H1 (cell line): Measurements from ENCODE around the gene NEK9. TPM values are rescaled to one million over a fixed set of nuclear protein-coding genes. Genes with fewer than 3 reads are reported as not detected.

Experiments
- CTCF ChIA-PET: fragments of 300-600 bp; sonication (Branson Sonifier 250); formaldehyde crosslinking; loops from one replicate; lab custom pipeline; 2021; ENCODE audit not compliant: partially characterized antibody; lab: Charles Lee
- POLR2A ChIA-PET: fragments of 300-600 bp; sonication (Branson Sonifier 250); formaldehyde crosslinking; loops from one replicate; lab custom pipeline; 2021; ENCODE audit warnings: inconsistent platforms; ENCODE audit not compliant: partially characterized antibody; lab: Charles Lee
- DNase-seq, 2 experiments: peaks; one replicate each; pipeline versions ENCODE4 v3.0.0 to v3.0.0-alpha.2; 2010 to 2022; ENCODE audit warnings: low spot score in 2 of 2, low read depth in 1 of 2, mixed read lengths in 1 of 2
- FAIRE-seq: peaks from 2 replicates; lab custom pipeline; 2011; peaks lifted over from hg19 to GRCh38; lab: Jason Lieb, UNC
- H2AFZ ChIP-seq: 2 replicates; pipeline ENCODE4 v1.8.1; 2012; ENCODE audit warnings: low read length, inconsistent platforms
- H2AK5ac ChIP-seq: 2 replicates; pipeline ENCODE4 v1.6.1; 2013; ENCODE audit warnings: low read depth, low read length
- H2BK120ac ChIP-seq: replicated peaks from 2 replicates; pipeline ENCODE3; 2013; ENCODE audit warnings: low read depth, low read length, inconsistent platforms
- H2BK12ac ChIP-seq: 2 replicates; pipeline ENCODE4 v1.6.1; 2013; ENCODE audit warnings: low read depth, low read length
- H2BK15ac ChIP-seq: 2 replicates; pipeline ENCODE4 v1.6.1; 2013; ENCODE audit warnings: low read length
- H2BK20ac ChIP-seq: 2 replicates; pipeline ENCODE4 v1.6.1; 2013; ENCODE audit warnings: low read length
- H2BK5ac ChIP-seq: 2 replicates; pipeline ENCODE4 v1.6.1; 2013; ENCODE audit warnings: low read depth, low read length
- H3K14ac ChIP-seq: 2 replicates; pipeline ENCODE4 v1.6.1; 2013; ENCODE audit warnings: inconsistent platforms; ENCODE audit not compliant: insufficient read length
- H3K18ac ChIP-seq: 2 replicates; pipeline ENCODE4 v1.6.1; 2013; ENCODE audit warnings: low read length; ENCODE audit errors: extremely low read depth
- H3K23ac ChIP-seq: 2 replicates; pipeline ENCODE4 v1.6.1; 2013; ENCODE audit warnings: inconsistent platforms; ENCODE audit not compliant: insufficient read length
- H3K23me2 ChIP-seq: 2 replicates; pipeline ENCODE4 v1.6.1; 2013; ENCODE audit warnings: low read depth, low read length
- H3K27ac ChIP-seq: 2 replicates; pipeline ENCODE4 v1.6.1; 2011; ENCODE audit warnings: low read depth, low read length, inconsistent platforms
- H3K27me3 ChIP-seq, 4 experiments: replicated peaks in 1 of 4; 1 replicate in 1 of 4; 2 replicates in 3 of 4; pipeline versions ENCODE4 v1.6.1 to v1.8.1; 2011 to 2013; ENCODE audit warnings: low read length in 3 of 4, mild to moderate bottlenecking in 3 of 4, inconsistent platforms in 2 of 4, mixed read lengths in 2 of 4, moderate library complexity in 1 of 4; ENCODE audit not compliant: control insufficient read depth in 3 of 4, insufficient read depth in 3 of 4; ENCODE audit errors: extremely low read depth in 1 of 4
- H3K36me3 ChIP-seq, 4 experiments: 2 replicates each; pipeline versions ENCODE4 v1.6.1 to v1.8.1; 2011 to 2013; ENCODE audit warnings: mild to moderate bottlenecking in 4 of 4, low read length in 3 of 4, moderate library complexity in 2 of 4, control low read depth in 1 of 4, inconsistent platforms in 1 of 4; ENCODE audit not compliant: insufficient read depth in 4 of 4, control insufficient read depth in 2 of 4
- H3K4ac ChIP-seq: replicated peaks from 2 replicates; pipeline ENCODE3; 2013; ENCODE audit warnings: low read length, low read depth, mixed read lengths, inconsistent platforms; ENCODE audit not compliant: insufficient read length
- H3K4me1 ChIP-seq, 4 experiments: replicated peaks in 1 of 4; 1 replicate in 1 of 4; 2 replicates in 3 of 4; pipeline versions ENCODE4 v1.6.1 to v1.8.1; 2011 to 2013; ENCODE audit warnings: low read length in 3 of 4, inconsistent platforms in 2 of 4, mixed read lengths in 1 of 4; ENCODE audit not compliant: insufficient read depth in 4 of 4, control insufficient read depth in 3 of 4
- H3K4me2 ChIP-seq, 2 experiments: 2 replicates each; pipeline versions ENCODE4 v1.6.1 to v1.8.1; 2011 to 2013; ENCODE audit warnings: low read depth in 2 of 2, low read length in 2 of 2, control low read depth in 1 of 2, inconsistent platforms in 1 of 2, mild to moderate bottlenecking in 1 of 2; ENCODE audit not compliant: insufficient read depth in 1 of 2
- H3K4me3 ChIP-seq, 4 experiments: fragments of 200-600, 300-600 bp in 1 of 4; sonication (generic), shearing (Covaris generic), sonication (Bioruptor Twin) in 1 of 4; 2 replicates each; pipeline versions ENCODE4 v1.5.1 to v1.8.1; 2011 to 2016; ENCODE audit warnings: low read length in 4 of 4, low read depth in 3 of 4, control low read depth in 2 of 4, inconsistent platforms in 2 of 4, mild to moderate bottlenecking in 2 of 4, mixed read lengths in 1 of 4, moderate library complexity in 1 of 4; ENCODE audit not compliant: insufficient read depth in 2 of 4; ENCODE audit errors: extremely low read depth in 1 of 4
- H3K56ac ChIP-seq: replicated peaks from 2 replicates; pipeline ENCODE3; 2013; ENCODE audit warnings: low read depth, mild to moderate bottlenecking, mixed read lengths, low read length, inconsistent platforms; ENCODE audit not compliant: insufficient read length
- H3K79me1 ChIP-seq: 2 replicates; pipeline ENCODE4 v1.6.1; 2013; ENCODE audit warnings: low read depth, low read length, control low read depth
- H3K79me2 ChIP-seq, 2 experiments: 2 replicates each; pipeline versions ENCODE4 v1.6.1 to v1.8.1; 2012 to 2013; ENCODE audit warnings: low read length in 2 of 2, mild to moderate bottlenecking in 2 of 2, inconsistent platforms in 1 of 2; ENCODE audit not compliant: insufficient read depth in 2 of 2, control insufficient read depth in 1 of 2
- H3K9ac ChIP-seq, 4 experiments: replicated peaks in 1 of 4; 1 replicate in 1 of 4; 2 replicates in 3 of 4; pipeline versions ENCODE4 v1.6.1 to v1.8.1; 2011 to 2013; ENCODE audit warnings: low read depth in 3 of 4, low read length in 3 of 4, control low read depth in 2 of 4, mild to moderate bottlenecking in 2 of 4, moderate library complexity in 2 of 4, inconsistent platforms in 1 of 4; ENCODE audit errors: extremely low read depth in 1 of 4
- H3K9me3 ChIP-seq, 2 experiments: 2 replicates each; pipeline versions ENCODE4 v1.6.1 to v1.8.1; 2012 to 2013; ENCODE audit warnings: mild to moderate bottlenecking in 2 of 2, moderate library complexity in 2 of 2, control low read depth in 1 of 2, inconsistent platforms in 1 of 2, low read depth in 1 of 2, low read length in 1 of 2, mixed read lengths in 1 of 2; ENCODE audit not compliant: insufficient read depth in 2 of 2
- H4K20me1 ChIP-seq, 2 experiments: replicated peaks in 1 of 2; 2 replicates each; pipeline versions ENCODE3 to v1.8.1; 2011 to 2013; ENCODE audit warnings: inconsistent platforms in 2 of 2, low read length in 2 of 2, mild to moderate bottlenecking in 1 of 2; ENCODE audit not compliant: insufficient read depth in 2 of 2, control insufficient read depth in 1 of 2
- H4K5ac ChIP-seq: 2 replicates; pipeline ENCODE4 v1.6.1; 2013; ENCODE audit warnings: low read length, low read depth, mixed read lengths, inconsistent platforms; ENCODE audit not compliant: insufficient read length
- H4K8ac ChIP-seq: 2 replicates; pipeline ENCODE4 v1.8.0; 2013; ENCODE audit warnings: mild to moderate bottlenecking, moderate library complexity, low read length, inconsistent platforms; ENCODE audit not compliant: insufficient read depth; ENCODE audit errors: extremely low read depth
- H4K91ac ChIP-seq: replicated peaks from 2 replicates; pipeline ENCODE3; 2013; ENCODE audit warnings: low read length, mixed read lengths, inconsistent platforms; ENCODE audit not compliant: insufficient read length
- GTF2F1 ChIP-seq: IDR thresholded peaks from 2 replicates; pipeline ENCODE4 v1.6.1; 2012; ENCODE audit warnings: low read depth, low read length, improper control_type of control experiment, borderline replicate concordance
- KDM5A ChIP-seq: fragments of 200-600 bp; IDR thresholded peaks from 2 replicates; pipeline ENCODE4 v1.7.1; 2012; ENCODE audit warnings: mild to moderate bottlenecking, low read length, inconsistent platforms, mixed read lengths
- PHF8 ChIP-seq: fragments of 200-600 bp; sonication (generic); conservative IDR thresholded peaks from 2 replicates; pipeline ENCODE4 v1.7.1; 2012; ENCODE audit warnings: low read depth, mild to moderate bottlenecking, inconsistent platforms, low read length, moderate library complexity
- POLR2AphosphoS5 ChIP-seq: IDR thresholded peaks from 2 replicates; pipeline ENCODE4 v1.6.1; 2011; ENCODE audit warnings: low read depth, low read length
- RNF2 ChIP-seq: fragments of 200-900, 300-1000 bp; sonication (generic); IDR thresholded peaks from 2 replicates; pipeline ENCODE4 v1.7.1; 2016; ENCODE audit warnings: borderline replicate concordance, low read depth, mild to moderate bottlenecking, antibody characterized with exemption, low read length; ENCODE audit not compliant: poor library complexity, severe bottlenecking; ENCODE audit errors: missing control alignments
- SIRT6 ChIP-seq: IDR thresholded peaks from one replicate; pipeline ENCODE4 v1.7.1; 2012; ENCODE audit warnings: low read length, inconsistent platforms
- ZNF274 ChIP-seq: IDR thresholded peaks from 2 replicates; pipeline ENCODE4 v1.7.0; 2012; ENCODE audit warnings: low read length, borderline replicate concordance; ENCODE audit errors: extremely low read depth
- WGBS, 2 experiments: shearing (Covaris generic) in 1 of 2; methylation state at CpG; one replicate each; pipeline versions ENCODE4 v1.1.6 to v1.1.7; 2013 to 2015; ENCODE audit warnings: low lambda C conversion rate in 2 of 2, mixed read lengths in 2 of 2, inconsistent platforms in 1 of 2, low coverage in 1 of 2, missing lambda C conversion rate in 1 of 2; ENCODE audit not compliant: insufficient replicate concordance in 2 of 2, insufficient coverage in 1 of 2, insufficient read length in 1 of 2; ENCODE audit errors: extremely low coverage in 1 of 2, missing lambda C conversion rate in 1 of 2; 5-methylcytosine and 5-hydroxymethylcytosine counted together
- polyA plus RNA-seq, 7 experiments: library from polyadenylated mRNA; depleted of rRNA in 3 of 7; stranded (reverse) in 5 of 7; unstranded in 2 of 7; fragments of >200 nt in 5 of 7; fragments of 200-250 nt in 2 of 7; gene quantifications; 1 replicate in 5 of 7; 2 replicates in 1 of 7; 4 replicates in 1 of 7; pipeline versions ENCODE4 v1.2.1 to v1.2.3, GENCODE V29; 2011 to 2013; ENCODE audit warnings: missing spikeins in 2 of 7, mixed read lengths in 2 of 7
- total RNA-seq: library from RNA; stranded (reverse); fragmentation: NEBNext Ultra II Directional; extraction: Animal tissue kit (Norgen Biotek cat#: 25700); gene quantifications from 2 replicates; pipeline ENCODE4 v1.2.1, GENCODE V29; 2021
- TF ChIP-seq, protein P1 (sequence below): IDR thresholded peaks from 2 replicates; pipeline ENCODE4 v1.6.1; 2011; ENCODE audit warnings: low read depth, mild to moderate bottlenecking, low read length; ENCODE audit not compliant: insufficient read depth

The NEK9 gene
- total and polyA plus RNA-seq, 2 of the 8 experiments (the other 6 are each of a cell fraction or from before 2014, with no cell fraction given), result 16.0 to 43.6 TPM

DNA sequence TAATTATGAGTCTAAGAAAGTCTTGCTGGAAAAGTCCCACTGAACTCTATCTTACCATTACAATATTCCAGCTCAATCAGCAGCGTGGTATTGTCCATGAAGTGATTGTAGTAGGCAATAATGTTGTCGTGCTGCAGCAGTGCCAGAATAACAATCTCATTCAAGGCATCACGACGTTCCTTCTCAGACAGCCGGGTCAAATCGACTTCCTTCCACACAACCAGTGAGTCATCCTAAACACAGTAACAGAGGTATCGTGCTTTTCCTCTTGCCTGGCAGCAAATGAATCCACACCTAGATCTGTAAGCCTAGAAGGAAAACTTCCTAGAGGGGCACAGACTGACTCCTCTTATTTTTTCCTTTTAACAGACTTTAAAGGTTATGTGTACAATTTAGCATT lies 2.9 kb downstream of the NEK9 start:
- no peak overlapping the region for H3K18ac ChIP-seq
- H2AFZ ChIP-seq, result no peak overlapping the region
- peaks cover 0 to 11% of the 10 kb centered on the region in 2 experiments; a peak in 2 of 4 replicates for H3K79me2 ChIP-seq
- ChIA-PET CTCF (interaction anchor here (0.6 to 1.4 kb wide), 4 partner anchors 7 to 229 kb away, joined by 3 to 4 read pairs (median 3); no protein-coding TSS in a partner anchor), POLR2A (interaction anchor here (1.2 kb wide), 1 partner anchor 171 kb away, joined by 4 read pairs; no protein-coding TSS in a partner anchor)
- H3K9ac ChIP-seq, result no peak overlapping the region
- no peak overlapping the region for H4K8ac ChIP-seq
- peaks cover 0 to 3% (median 2%) of the 10 kb centered on the region in 4 experiments; a peak in 6 of 8 replicates for H3K36me3 ChIP-seq
- H3K79me1 ChIP-seq, result peaks cover 2% of the 10 kb centered on the region
- H3K4ac ChIP-seq, result no peak overlapping the region
- DNase-seq (no peak), FAIRE-seq (no peak)
- H3K27ac ChIP-seq, result no peak overlapping the region
- H3K9me3 ChIP-seq, result no peaks in the 10 kb centered on the region
- H4K20me1 ChIP-seq, result no peaks in the 10 kb centered on the region
- H2BK20ac ChIP-seq, result no peak overlapping the region
- no peak overlapping the region for H3K14ac ChIP-seq
- no peak overlapping the region for H4K5ac ChIP-seq
- H3K27me3 ChIP-seq, result no peaks in the 10 kb centered on the region
- no peak overlapping the region for H4K91ac ChIP-seq
- no peak overlapping the region for H2BK12ac ChIP-seq
- no peak overlapping the region for H2AK5ac ChIP-seq
- no peak overlapping the region for H2BK120ac ChIP-seq
- H3K56ac ChIP-seq, result no peak overlapping the region
- no peak overlapping the region for H3K4me2 ChIP-seq
- H3K4me1 ChIP-seq, result peaks cover 0 to 4% (median 1%) of the 10 kb centered on the region in 4 experiments; a peak in 5 of 7 replicates
- H3K23ac ChIP-seq, result no peak overlapping the region
- H2BK15ac ChIP-seq, result no peak overlapping the region
- H2BK5ac ChIP-seq, result no peak overlapping the region
- H3K4me3 ChIP-seq, result no peak overlapping the region
- WGBS, 2 experiments, result 80% methylated on average over 7 of the region's 7 CpGs; no CpG with 5 or more reads in 1 of the 2 experiments
- peaks cover 10% of the 10 kb centered on the region for H3K23me2 ChIP-seq
- no peak for TF ChIP-seq PHF8
- no peak for TF ChIP-seq ZNF274
- TF ChIP-seq RNF2, result no peak
- TF ChIP-seq SIRT6, result no peak
- TF ChIP-seq, protein P1, sequence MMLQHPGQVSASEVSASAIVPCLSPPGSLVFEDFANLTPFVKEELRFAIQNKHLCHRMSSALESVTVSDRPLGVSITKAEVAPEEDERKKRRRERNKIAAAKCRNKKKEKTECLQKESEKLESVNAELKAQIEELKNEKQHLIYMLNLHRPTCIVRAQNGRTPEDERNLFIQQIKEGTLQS, result no peak
- TF ChIP-seq KDM5A, result no peak
- TF ChIP-seq POLR2AphosphoS5, result no peak
- no peak for TF ChIP-seq GTF2F1
